G401 (cell line): ENCODE results near the gene TRPM1. TPM values are rescaled to one million over a fixed set of nuclear protein-coding genes. Genes with fewer than 3 reads are reported as not detected.
A peak's percentile ranks its signal among the peaks of the same experiment; 100 is the strongest.

Source experiments
- DNase-seq: peaks from one replicate; pipeline ENCODE4 v3.0.0-alpha.2; 2015; ENCODE audit warnings: low spot score
- in situ Hi-C: cut with HindIII; loops from 2 replicates; pipeline ENCODE4 v1.10.0; 2016; ENCODE audit warnings: low sequenced_read_pairs, mixed read lengths
- total RNA-seq: library from RNA; depleted of rRNA; stranded (reverse); fragments of >200 nt; shearing (Covaris generic); gene quantifications from 2 replicates; pipeline ENCODE4 v1.2.3, GENCODE V29; 2014

TRPM1 gene
- total RNA-seq, 1 experiment from 2014 or later = 3.2 TPM

- in situ Hi-C loops = no loop called here
- no peak for DNase-seq
Measured at GRCh38 chr15:31031471-31032067, 70.0 kb downstream of the TRPM1 start.

- in situ Hi-C loops = no loop called here
Measured at GRCh38 chr15:31027910-31028578, 73.5 kb downstream of the TRPM1 start.

GRCh38 chr15:31025996-31026395 is 75.5 kb downstream of the TRPM1 start:
- in situ Hi-C loops = no loop called here
- no peak for DNase-seq

More at GRCh38 chr15:31027910-31028578, 73.5 kb downstream of the TRPM1 start:
- DNase-seq = peak; percentile 27

- in situ Hi-C loops = no loop called here
- DNase-seq = no peak
Measured at GRCh38 chr15:31024979-31025378, 76.5 kb downstream of the TRPM1 start.

- DNase-seq = no peak
- in situ Hi-C loops = no loop called here
Measured at GRCh38 chr15:31024330-31024729, 77.2 kb downstream of the TRPM1 start.

GRCh38 chr15:31023841-31024240 is 77.7 kb downstream of the TRPM1 start:
- DNase-seq = no peak
- in situ Hi-C loops = no loop called here

GRCh38 chr15:31021067-31021665 is 80.4 kb downstream of the TRPM1 start:
- in situ Hi-C loops = no loop called here

GRCh38 chr15:31020542-31020941 is 81.0 kb downstream of the TRPM1 start:
- in situ Hi-C loops = no loop called here
- DNase-seq = no peak

More at GRCh38 chr15:31021067-31021665, 80.4 kb downstream of the TRPM1 start:
- no peak for DNase-seq

GRCh38 chr15:31019986-31020385 is 81.5 kb downstream of the TRPM1 start:
- DNase-seq = no peak
- in situ Hi-C loops = no loop called here

GRCh38 chr15:31017311-31017710 is 84.2 kb downstream of the TRPM1 start:
- in situ Hi-C loops = no loop called here
- no peak for DNase-seq

GRCh38 chr15:31016446-31016915 is 85.0 kb downstream of the TRPM1 start:
- DNase-seq = no peak
- in situ Hi-C loops = no loop called here

GRCh38 chr15:31014608-31014925 is 87.0 kb downstream of the TRPM1 start:
- no peak for DNase-seq
- in situ Hi-C loops = no loop called here

- DNase-seq = no peak
- in situ Hi-C loops = no loop called here
Measured at GRCh38 chr15:31013863-31014607, 87.5 kb downstream of the TRPM1 start.

GRCh38 chr15:31012455-31012854 is 89.1 kb downstream of the TRPM1 start:
- in situ Hi-C loops = no loop called here
- DNase-seq = no peak

GRCh38 chr15:31010036-31010435 is 91.5 kb downstream of the TRPM1 start:
- no peak for DNase-seq
- in situ Hi-C loops = no loop called here

- no peak for DNase-seq
- in situ Hi-C loops = no loop called here
Measured at GRCh38 chr15:31005660-31006059, 95.9 kb downstream of the TRPM1 start.

- DNase-seq = no peak
- in situ Hi-C loops = no loop called here
Measured at GRCh38 chr15:31004220-31004733, 97.2 kb downstream of the TRPM1 start.

GRCh38 chr15:31001702-31002101 is 99.8 kb downstream of the TRPM1 start:
- no peak for DNase-seq
- in situ Hi-C loops = no loop called here

- no peak for DNase-seq
- in situ Hi-C loops = no loop called here
Measured at GRCh38 chr15:30999729-31000128, 101.8 kb downstream of the TRPM1 start.

- DNase-seq = no peak
- in situ Hi-C loops = no loop called here
Measured at GRCh38 chr15:30997270-30997669, 104.3 kb downstream of the TRPM1 start.
